IMR-90 (cell line): ENCODE data around the gene TBC1D1. TPM values are rescaled to one million over a fixed set of nuclear protein-coding genes. Genes with fewer than 3 reads are reported as not detected.

Source experiments
- ATAC-seq: fragments of 200-7000 bp; cut with Tn5 transposase; 2 replicates; pipeline ENCODE4 v1.9.1; 2020; ENCODE audit warnings: low read depth, mild to moderate bottlenecking, moderate library complexity
- BruUV-seq: library from RNA; stranded (reverse); fragments of 400-500 nt; replicated peaks from 2 replicates; lab custom pipeline; 2021; lab: Mats Ljungman, UMichigan
- CTCF ChIA-PET: fragments of 300-600 bp; formaldehyde crosslinking; extraction: SDS; loops from one replicate; lab custom pipeline; 2021; ENCODE audit warnings: antibody characterized with exemption; lab: Yijun Ruan, JAX
- POLR2A ChIA-PET: fragments of 300-600 bp; sonication (Branson Sonifier 250); formaldehyde crosslinking; loops from one replicate; lab custom pipeline; 2022; ENCODE audit warnings: antibody characterized with exemption; ENCODE audit not compliant: unreplicated experiment; lab: Charles Lee
- DNase-seq: peaks from one replicate; pipeline ENCODE4 v3.0.0; 2013
- H2AFZ ChIP-seq: replicated peaks from 2 replicates; pipeline ENCODE3; 2013; ENCODE audit warnings: low read length, mild to moderate bottlenecking; ENCODE audit not compliant: poor library complexity
- H2AK5ac ChIP-seq: 2 replicates; pipeline ENCODE4 v1.6.1; 2013; ENCODE audit warnings: low read depth, low read length, inconsistent platforms
- H2AK9ac ChIP-seq: replicated peaks from 2 replicates; pipeline ENCODE3; 2013; ENCODE audit warnings: mild to moderate bottlenecking, low read depth, low read length, moderate library complexity; ENCODE audit not compliant: poor library complexity
- H2BK120ac ChIP-seq: 2 replicates; pipeline ENCODE4 v1.6.1; 2013; ENCODE audit warnings: low read depth, low read length, inconsistent platforms
- H2BK15ac ChIP-seq: 3 replicates; pipeline ENCODE4 v1.6.1; 2013; ENCODE audit warnings: low read depth, low read length, inconsistent platforms
- H2BK20ac ChIP-seq: 2 replicates; pipeline ENCODE4 v1.6.1; 2013; ENCODE audit warnings: low read depth, mild to moderate bottlenecking, inconsistent platforms, low read length, moderate library complexity
- H2BK5ac ChIP-seq: 2 replicates; pipeline ENCODE4 v1.6.1; 2013; ENCODE audit warnings: mild to moderate bottlenecking, low read depth, low read length, inconsistent platforms; ENCODE audit not compliant: poor library complexity, severe bottlenecking
- H3K14ac ChIP-seq: replicated peaks from 2 replicates; pipeline ENCODE4 v1.6.1; 2013; ENCODE audit warnings: low read depth, low read length, inconsistent platforms
- H3K18ac ChIP-seq: 2 replicates; pipeline ENCODE4 v1.6.1; 2013; ENCODE audit warnings: low read depth, low read length, control low read depth
- H3K23ac ChIP-seq: 2 replicates; pipeline ENCODE4 v1.6.1; 2013; ENCODE audit warnings: low read depth, low read length, inconsistent platforms
- H3K27ac ChIP-seq: 2 replicates; pipeline ENCODE4 v1.5.1; 2013; ENCODE audit warnings: mild to moderate bottlenecking, control low read depth, low read length; ENCODE audit not compliant: insufficient read depth
- H3K27me3 ChIP-seq: 2 replicates; pipeline ENCODE4 v1.6.1; 2013; ENCODE audit warnings: low read length; ENCODE audit not compliant: control insufficient read depth, insufficient read depth
- H3K36me3 ChIP-seq: 2 replicates; pipeline ENCODE4 v1.6.1; 2013; ENCODE audit warnings: low read length, mixed read lengths; ENCODE audit not compliant: control insufficient read depth, insufficient read depth
- H3K4ac ChIP-seq: 2 replicates; pipeline ENCODE4 v1.6.1; 2013; ENCODE audit warnings: low read depth, low read length, inconsistent platforms
- H3K4me1 ChIP-seq: 2 replicates; pipeline ENCODE4 v1.6.1; 2013; ENCODE audit warnings: low read length, mixed read lengths; ENCODE audit not compliant: control insufficient read depth, insufficient read depth
- H3K4me2 ChIP-seq: 2 replicates; pipeline ENCODE4 v1.6.1; 2013; ENCODE audit warnings: low read depth, mild to moderate bottlenecking, control low read depth, low read length, moderate library complexity
- H3K4me3 ChIP-seq: 2 replicates; pipeline ENCODE4 v1.5.1; 2013; ENCODE audit warnings: low read depth, mild to moderate bottlenecking, control low read depth, low read length, moderate library complexity; ENCODE audit not compliant: insufficient read depth
- H3K56ac ChIP-seq: 2 replicates; pipeline ENCODE4 v1.6.1; 2013; ENCODE audit warnings: low read length, inconsistent platforms; ENCODE audit not compliant: insufficient read depth; ENCODE audit errors: extremely low read depth
- H3K79me1 ChIP-seq, 2 experiments: 2 replicates each; pipeline ENCODE4 v1.6.1; 2013; ENCODE audit warnings: low read length in 2 of 2, inconsistent platforms in 1 of 2, low read depth in 1 of 2
- H3K9ac ChIP-seq: 2 replicates; pipeline ENCODE4 v1.6.1; 2013; ENCODE audit warnings: low read depth, low read length, control low read depth
- H3K9me1 ChIP-seq: 2 replicates; pipeline ENCODE4 v1.6.1; 2013; ENCODE audit warnings: low read length, inconsistent platforms; ENCODE audit not compliant: insufficient read depth
- H3K9me3 ChIP-seq: 2 replicates; pipeline ENCODE4 v1.6.1; 2013; ENCODE audit warnings: low read length; ENCODE audit not compliant: control insufficient read depth, insufficient read depth
- H4K20me1 ChIP-seq: 2 replicates; pipeline ENCODE4 v1.6.1; 2013; ENCODE audit warnings: low read length, inconsistent platforms; ENCODE audit not compliant: insufficient read depth
- H4K5ac ChIP-seq: 2 replicates; pipeline ENCODE4 v1.6.1; 2013; ENCODE audit warnings: mild to moderate bottlenecking, low read depth, low read length, control low read depth
- H4K8ac ChIP-seq, 2 experiments: 2 replicates each; pipeline ENCODE4 v1.6.1; 2013; ENCODE audit warnings: low read depth in 2 of 2, low read length in 2 of 2, control low read depth in 1 of 2, inconsistent platforms in 1 of 2
- H4K91ac ChIP-seq: 2 replicates; pipeline ENCODE4 v1.6.1; 2013; ENCODE audit warnings: low read depth, low read length, inconsistent platforms; ENCODE audit not compliant: insufficient read depth
- ELK1 ChIP-seq: fragments of 150-350 bp; IDR thresholded peaks from 2 replicates; pipeline ENCODE4 v1.6.1; 2016; ENCODE audit warnings: low read depth, mild to moderate bottlenecking, low read length, moderate library complexity, borderline replicate concordance
- MAFK ChIP-seq: IDR thresholded peaks from 2 replicates; pipeline ENCODE4 v1.6.1; 2012; ENCODE audit warnings: low read depth, low read length, improper control_type of control experiment
- NFE2L2 ChIP-seq: fragments of 150-350 bp; IDR thresholded peaks from 2 replicates; pipeline ENCODE4 v1.6.1; 2016; ENCODE audit warnings: low read depth, mild to moderate bottlenecking, low read length
- POLR2A ChIP-seq: IDR thresholded peaks from 2 replicates; pipeline ENCODE4 v1.6.1; 2012; ENCODE audit warnings: mild to moderate bottlenecking, low read depth, low read length
- RCOR1 ChIP-seq: IDR thresholded peaks from 2 replicates; pipeline ENCODE4 v1.6.1; 2012; ENCODE audit warnings: mild to moderate bottlenecking, low read length, improper control_type of control experiment; ENCODE audit not compliant: insufficient replicate concordance
- RFX5 ChIP-seq: IDR thresholded peaks from 2 replicates; pipeline ENCODE4 v1.8.0; 2012; ENCODE audit warnings: low read depth, mild to moderate bottlenecking, low read length, moderate library complexity
- SMC3 ChIP-seq: fragments of 150-350 bp; IDR thresholded peaks from 2 replicates; pipeline ENCODE4 v1.6.1; 2016; ENCODE audit warnings: low read depth, mild to moderate bottlenecking, antibody characterized with exemption, low read length, moderate library complexity
- WGBS, 2 experiments: methylation state at CpG; one replicate each; pipeline versions ENCODE4 v1.1.5 to v1.1.7; 2013; ENCODE audit warnings: missing lambda C conversion rate in 2 of 2; ENCODE audit not compliant: insufficient read length in 1 of 2; ENCODE audit errors: extremely low coverage in 2 of 2; 5-methylcytosine and 5-hydroxymethylcytosine counted together
- dilution Hi-C: fragments of 300-500 bp; cut with HindIII; formaldehyde crosslinking; loops from one replicate; pipeline ENCODE4 v1.14.3; 2018; ENCODE audit warnings: low sequenced_read_pairs; ENCODE audit not compliant: unreplicated experiment
- in situ Hi-C: fragments of 300-500 bp; cut with MboI; formaldehyde crosslinking; loops from 3 replicates; pipeline ENCODE4 v1.14.3; 2019; ENCODE audit warnings: low sequenced_read_pairs, inconsistent platforms, mixed read lengths
- intact Hi-C: fragments of 100-400 bp; cut with micrococcal nuclease; formaldehyde crosslinking; loops from 2 replicates; pipeline ENCODE4 v1.10.0; 2022
- polyA plus RNA-seq, 3 experiments: library from polyadenylated mRNA; depleted of rRNA; stranded (reverse); fragments of >200 nt; gene quantifications; 2 replicates each; pipeline ENCODE4 v1.2.3, GENCODE V29; 2012; ENCODE audit warnings: low replicate concordance in 1 of 3
- total RNA-seq: library from RNA; depleted of rRNA; stranded (reverse); fragments of >200 nt; gene quantifications from 2 replicates; pipeline ENCODE4 v1.2.3, GENCODE V29; 2012
- TF ChIP-seq, protein P1 (sequence below): fragments of 150-350 bp; IDR thresholded peaks from 2 replicates; pipeline ENCODE4 v1.6.1; 2017; ENCODE audit warnings: mild to moderate bottlenecking, antibody characterized with exemption, low read length, low read depth

TBC1D1 gene
- total and polyA plus RNA-seq, 2 of the 4 experiments (the other 2 are of a cell fraction): 42.4 to 104 TPM

- in situ Hi-C loops (loop anchor here (5.0 to 10.0 kb wide), 2 partner anchors 254 to 671 kb away; no protein-coding TSS in a partner anchor), intact Hi-C loops (loop anchor here (5.0 to 10.0 kb wide), 3 partner anchors 101 to 1074 kb away; partner anchors contain the start of gene TLR6), dilution Hi-C loops (no loop called here)
- no peaks in the 10 kb centered on the region for H3K27me3 ChIP-seq
- peak; percentile 45; the same call in 1 of the 2 replicates for ATAC-seq
- H3K4ac ChIP-seq: no peak overlapping the region; the same call in 1 of the 2 replicates
- H3K9me3 ChIP-seq: no peaks in the 10 kb centered on the region
- no peak overlapping the region for H2AFZ ChIP-seq
- H2BK15ac ChIP-seq: no peak overlapping the region
- H4K20me1 ChIP-seq: no peaks in the 10 kb centered on the region
- H4K5ac ChIP-seq: no peak overlapping the region
- no peak overlapping the region for H2BK5ac ChIP-seq
- H3K9me1 ChIP-seq: no peaks in the 10 kb centered on the region
- no peak overlapping the region for H3K56ac ChIP-seq
- no peak overlapping the region for H2BK120ac ChIP-seq
- peaks cover 5 to 6% of the 10 kb centered on the region in 2 experiments; a peak in 3 of 4 replicates for H3K79me1 ChIP-seq
- H3K23ac ChIP-seq: no peak overlapping the region
- WGBS, 2 experiments: 0% methylated on average over 1 of the region's 4 CpGs; no CpG with 5 or more reads in 1 of the 2 experiments
- ChIA-PET CTCF (no interaction called here), POLR2A (no interaction called here)
- peaks cover 4% of the 10 kb centered on the region for H3K36me3 ChIP-seq
- peak; percentile 62 for DNase-seq
- 0 out of 2 replicates have a peak overlapping the region, but pooled peaks have one; percentile 13 for H2AK5ac ChIP-seq
- no peak overlapping the region for H2AK9ac ChIP-seq
- H3K4me3 ChIP-seq: no peak overlapping the region
- no peak overlapping the region for H3K9ac ChIP-seq
- no peak overlapping the region for H4K91ac ChIP-seq
- no peak overlapping the region for H3K14ac ChIP-seq
- no peak overlapping the region for H3K27ac ChIP-seq
- H3K18ac ChIP-seq: no peak overlapping the region
- no peak overlapping the region for H3K4me2 ChIP-seq
- BruUV-seq: no TSS peak
- no peak overlapping the region for H2BK20ac ChIP-seq
- peaks cover 2% of the 10 kb centered on the region; the same call in 1 of the 2 replicates for H3K4me1 ChIP-seq
- no peak for TF ChIP-seq SMC3
- TF ChIP-seq RFX5: no peak
- TF ChIP-seq MAFK: no peak
- TF ChIP-seq ELK1: no peak
- TF ChIP-seq, protein P1, sequence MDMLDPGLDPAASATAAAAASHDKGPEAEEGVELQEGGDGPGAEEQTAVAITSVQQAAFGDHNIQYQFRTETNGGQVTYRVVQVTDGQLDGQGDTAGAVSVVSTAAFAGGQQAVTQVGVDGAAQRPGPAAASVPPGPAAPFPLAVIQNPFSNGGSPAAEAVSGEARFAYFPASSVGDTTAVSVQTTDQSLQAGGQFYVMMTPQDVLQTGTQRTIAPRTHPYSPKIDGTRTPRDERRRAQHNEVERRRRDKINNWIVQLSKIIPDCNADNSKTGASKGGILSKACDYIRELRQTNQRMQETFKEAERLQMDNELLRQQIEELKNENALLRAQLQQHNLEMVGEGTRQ: no peak
- TF ChIP-seq POLR2A: no peak
- no peak for TF ChIP-seq NFE2L2
- TF ChIP-seq RCOR1: no peak
- H4K8ac ChIP-seq: peak overlapping the region in 1 of 2 experiments; percentile 17; a peak in 1 of 4 replicates
These were observed 170.0 kb downstream of the TBC1D1 start for GRCh38 chr4:38060829-38061431.
